H1 (cell line): Measurements from ENCODE around the gene ANO6. TPM values are rescaled to one million over a fixed set of nuclear protein-coding genes. Genes with fewer than 3 reads are reported as not detected.

Experiments
- CTCF ChIA-PET: fragments of 300-600 bp; sonication (Branson Sonifier 250); formaldehyde crosslinking; loops from one replicate; lab custom pipeline; 2021; ENCODE audit not compliant: partially characterized antibody; lab: Charles Lee
- POLR2A ChIA-PET: fragments of 300-600 bp; sonication (Branson Sonifier 250); formaldehyde crosslinking; loops from one replicate; lab custom pipeline; 2021; ENCODE audit warnings: inconsistent platforms; ENCODE audit not compliant: partially characterized antibody; lab: Charles Lee
- DNase-seq, 2 experiments: peaks; one replicate each; pipeline versions ENCODE4 v3.0.0 to v3.0.0-alpha.2; 2010 to 2022; ENCODE audit warnings: low spot score in 2 of 2, low read depth in 1 of 2, mixed read lengths in 1 of 2
- FAIRE-seq: peaks from 2 replicates; lab custom pipeline; 2011; peaks lifted over from hg19 to GRCh38; lab: Jason Lieb, UNC
- H2AFZ ChIP-seq: 2 replicates; pipeline ENCODE4 v1.8.1; 2012; ENCODE audit warnings: low read length, inconsistent platforms
- H2AK5ac ChIP-seq: 2 replicates; pipeline ENCODE4 v1.6.1; 2013; ENCODE audit warnings: low read depth, low read length
- H2BK120ac ChIP-seq: replicated peaks from 2 replicates; pipeline ENCODE3; 2013; ENCODE audit warnings: low read depth, low read length, inconsistent platforms
- H2BK12ac ChIP-seq: 2 replicates; pipeline ENCODE4 v1.6.1; 2013; ENCODE audit warnings: low read depth, low read length
- H2BK15ac ChIP-seq: 2 replicates; pipeline ENCODE4 v1.6.1; 2013; ENCODE audit warnings: low read length
- H2BK20ac ChIP-seq: 2 replicates; pipeline ENCODE4 v1.6.1; 2013; ENCODE audit warnings: low read length
- H2BK5ac ChIP-seq: 2 replicates; pipeline ENCODE4 v1.6.1; 2013; ENCODE audit warnings: low read depth, low read length
- H3K14ac ChIP-seq: 2 replicates; pipeline ENCODE4 v1.6.1; 2013; ENCODE audit warnings: inconsistent platforms; ENCODE audit not compliant: insufficient read length
- H3K18ac ChIP-seq: 2 replicates; pipeline ENCODE4 v1.6.1; 2013; ENCODE audit warnings: low read length; ENCODE audit errors: extremely low read depth
- H3K23ac ChIP-seq: 2 replicates; pipeline ENCODE4 v1.6.1; 2013; ENCODE audit warnings: inconsistent platforms; ENCODE audit not compliant: insufficient read length
- H3K23me2 ChIP-seq: 2 replicates; pipeline ENCODE4 v1.6.1; 2013; ENCODE audit warnings: low read depth, low read length
- H3K27ac ChIP-seq: 2 replicates; pipeline ENCODE4 v1.6.1; 2011; ENCODE audit warnings: low read depth, low read length, inconsistent platforms
- H3K27me3 ChIP-seq, 4 experiments: replicated peaks in 1 of 4; 1 replicate in 1 of 4; 2 replicates in 3 of 4; pipeline versions ENCODE4 v1.6.1 to v1.8.1; 2011 to 2013; ENCODE audit warnings: low read length in 3 of 4, mild to moderate bottlenecking in 3 of 4, inconsistent platforms in 2 of 4, mixed read lengths in 2 of 4, moderate library complexity in 1 of 4; ENCODE audit not compliant: control insufficient read depth in 3 of 4, insufficient read depth in 3 of 4; ENCODE audit errors: extremely low read depth in 1 of 4
- H3K36me3 ChIP-seq, 4 experiments: 2 replicates each; pipeline versions ENCODE4 v1.6.1 to v1.8.1; 2011 to 2013; ENCODE audit warnings: mild to moderate bottlenecking in 4 of 4, low read length in 3 of 4, moderate library complexity in 2 of 4, control low read depth in 1 of 4, inconsistent platforms in 1 of 4; ENCODE audit not compliant: insufficient read depth in 4 of 4, control insufficient read depth in 2 of 4
- H3K4ac ChIP-seq: replicated peaks from 2 replicates; pipeline ENCODE3; 2013; ENCODE audit warnings: low read length, low read depth, mixed read lengths, inconsistent platforms; ENCODE audit not compliant: insufficient read length
- H3K4me1 ChIP-seq, 4 experiments: replicated peaks in 1 of 4; 1 replicate in 1 of 4; 2 replicates in 3 of 4; pipeline versions ENCODE4 v1.6.1 to v1.8.1; 2011 to 2013; ENCODE audit warnings: low read length in 3 of 4, inconsistent platforms in 2 of 4, mixed read lengths in 1 of 4; ENCODE audit not compliant: insufficient read depth in 4 of 4, control insufficient read depth in 3 of 4
- H3K4me2 ChIP-seq, 2 experiments: 2 replicates each; pipeline versions ENCODE4 v1.6.1 to v1.8.1; 2011 to 2013; ENCODE audit warnings: low read depth in 2 of 2, low read length in 2 of 2, control low read depth in 1 of 2, inconsistent platforms in 1 of 2, mild to moderate bottlenecking in 1 of 2; ENCODE audit not compliant: insufficient read depth in 1 of 2
- H3K4me3 ChIP-seq, 4 experiments: fragments of 200-600, 300-600 bp in 1 of 4; sonication (generic), shearing (Covaris generic), sonication (Bioruptor Twin) in 1 of 4; 2 replicates each; pipeline versions ENCODE4 v1.5.1 to v1.8.1; 2011 to 2016; ENCODE audit warnings: low read length in 4 of 4, low read depth in 3 of 4, control low read depth in 2 of 4, inconsistent platforms in 2 of 4, mild to moderate bottlenecking in 2 of 4, mixed read lengths in 1 of 4, moderate library complexity in 1 of 4; ENCODE audit not compliant: insufficient read depth in 2 of 4; ENCODE audit errors: extremely low read depth in 1 of 4
- H3K56ac ChIP-seq: replicated peaks from 2 replicates; pipeline ENCODE3; 2013; ENCODE audit warnings: low read depth, mild to moderate bottlenecking, mixed read lengths, low read length, inconsistent platforms; ENCODE audit not compliant: insufficient read length
- H3K79me1 ChIP-seq: 2 replicates; pipeline ENCODE4 v1.6.1; 2013; ENCODE audit warnings: low read depth, low read length, control low read depth
- H3K79me2 ChIP-seq, 2 experiments: 2 replicates each; pipeline versions ENCODE4 v1.6.1 to v1.8.1; 2012 to 2013; ENCODE audit warnings: low read length in 2 of 2, mild to moderate bottlenecking in 2 of 2, inconsistent platforms in 1 of 2; ENCODE audit not compliant: insufficient read depth in 2 of 2, control insufficient read depth in 1 of 2
- H3K9ac ChIP-seq, 4 experiments: replicated peaks in 1 of 4; 1 replicate in 1 of 4; 2 replicates in 3 of 4; pipeline versions ENCODE4 v1.6.1 to v1.8.1; 2011 to 2013; ENCODE audit warnings: low read depth in 3 of 4, low read length in 3 of 4, control low read depth in 2 of 4, mild to moderate bottlenecking in 2 of 4, moderate library complexity in 2 of 4, inconsistent platforms in 1 of 4; ENCODE audit errors: extremely low read depth in 1 of 4
- H3K9me3 ChIP-seq, 2 experiments: 2 replicates each; pipeline versions ENCODE4 v1.6.1 to v1.8.1; 2012 to 2013; ENCODE audit warnings: mild to moderate bottlenecking in 2 of 2, moderate library complexity in 2 of 2, control low read depth in 1 of 2, inconsistent platforms in 1 of 2, low read depth in 1 of 2, low read length in 1 of 2, mixed read lengths in 1 of 2; ENCODE audit not compliant: insufficient read depth in 2 of 2
- H4K20me1 ChIP-seq, 2 experiments: replicated peaks in 1 of 2; 2 replicates each; pipeline versions ENCODE3 to v1.8.1; 2011 to 2013; ENCODE audit warnings: inconsistent platforms in 2 of 2, low read length in 2 of 2, mild to moderate bottlenecking in 1 of 2; ENCODE audit not compliant: insufficient read depth in 2 of 2, control insufficient read depth in 1 of 2
- H4K5ac ChIP-seq: 2 replicates; pipeline ENCODE4 v1.6.1; 2013; ENCODE audit warnings: low read length, low read depth, mixed read lengths, inconsistent platforms; ENCODE audit not compliant: insufficient read length
- H4K8ac ChIP-seq: 2 replicates; pipeline ENCODE4 v1.8.0; 2013; ENCODE audit warnings: mild to moderate bottlenecking, moderate library complexity, low read length, inconsistent platforms; ENCODE audit not compliant: insufficient read depth; ENCODE audit errors: extremely low read depth
- H4K91ac ChIP-seq: replicated peaks from 2 replicates; pipeline ENCODE3; 2013; ENCODE audit warnings: low read length, mixed read lengths, inconsistent platforms; ENCODE audit not compliant: insufficient read length
- BACH1 ChIP-seq: IDR thresholded peaks from 2 replicates; pipeline ENCODE4 v1.6.1; 2012; ENCODE audit warnings: low read length, improper control_type of control experiment
- BRCA1 ChIP-seq: IDR thresholded peaks from 2 replicates; pipeline ENCODE4 v1.6.1; 2012; ENCODE audit warnings: low read depth, low read length, improper control_type of control experiment
- CREB1 ChIP-seq: IDR thresholded peaks from 2 replicates; pipeline ENCODE4 v1.6.1; 2012; ENCODE audit warnings: inconsistent platforms
- CTBP2 ChIP-seq: IDR thresholded peaks from 2 replicates; pipeline ENCODE4 v1.7.0; 2011; ENCODE audit warnings: borderline replicate concordance, mild to moderate bottlenecking, moderate library complexity, mixed read lengths, low read length; ENCODE audit not compliant: insufficient read depth, insufficient read length
- E2F6 ChIP-seq: IDR thresholded peaks from 2 replicates; pipeline ENCODE4 v1.6.1; 2012; ENCODE audit warnings: inconsistent platforms
- FOSL1 ChIP-seq: IDR thresholded peaks from 2 replicates; pipeline ENCODE4 v1.6.1; 2011; ENCODE audit warnings: mild to moderate bottlenecking, low read depth, low read length, moderate library complexity; ENCODE audit not compliant: insufficient read depth
- HDAC6 ChIP-seq: IDR thresholded peaks from one replicate; pipeline ENCODE4 v1.7.1; 2012; ENCODE audit warnings: low read depth, mild to moderate bottlenecking, inconsistent platforms, low read length, moderate library complexity
- JUN ChIP-seq: IDR thresholded peaks from 2 replicates; pipeline ENCODE4 v1.6.1; 2011; ENCODE audit warnings: low read depth, mild to moderate bottlenecking, improper control_type of control experiment, low read length
- KDM1A ChIP-seq: fragments of 200-600, 300-600 bp; sonication (generic); IDR thresholded peaks from 2 replicates; pipeline ENCODE4 v1.7.1; 2016; ENCODE audit warnings: mild to moderate bottlenecking, low read length, borderline replicate concordance
- NANOG ChIP-seq: IDR thresholded peaks from 2 replicates; pipeline ENCODE4 v1.6.1; 2011; ENCODE audit warnings: low read length, low read depth, mild to moderate bottlenecking, inconsistent platforms; ENCODE audit not compliant: insufficient read depth, poor library complexity, severe bottlenecking
- NRF1 ChIP-seq: IDR thresholded peaks from 2 replicates; pipeline ENCODE4 v1.6.1; 2011; ENCODE audit warnings: mild to moderate bottlenecking, low read depth, low read length, improper control_type of control experiment
- POLR2AphosphoS5 ChIP-seq: IDR thresholded peaks from 2 replicates; pipeline ENCODE4 v1.6.1; 2011; ENCODE audit warnings: low read depth, low read length
- TAF7 ChIP-seq: optimal IDR thresholded peaks from 2 replicates; pipeline ENCODE3; 2011; ENCODE audit warnings: low read depth, mild to moderate bottlenecking, inconsistent platforms, low read length, moderate library complexity, borderline replicate concordance
- TBP ChIP-seq: IDR thresholded peaks from 2 replicates; pipeline ENCODE4 v1.6.1; 2011; ENCODE audit warnings: low read depth, low read length, improper control_type of control experiment
- TCF12 ChIP-seq: IDR thresholded peaks from 2 replicates; pipeline ENCODE4 v1.6.1; 2011; ENCODE audit warnings: low read depth, mild to moderate bottlenecking, low read length
- WGBS, 2 experiments: shearing (Covaris generic) in 1 of 2; methylation state at CpG; one replicate each; pipeline versions ENCODE4 v1.1.6 to v1.1.7; 2013 to 2015; ENCODE audit warnings: low lambda C conversion rate in 2 of 2, mixed read lengths in 2 of 2, inconsistent platforms in 1 of 2, low coverage in 1 of 2, missing lambda C conversion rate in 1 of 2; ENCODE audit not compliant: insufficient replicate concordance in 2 of 2, insufficient coverage in 1 of 2, insufficient read length in 1 of 2; ENCODE audit errors: extremely low coverage in 1 of 2, missing lambda C conversion rate in 1 of 2; 5-methylcytosine and 5-hydroxymethylcytosine counted together
- polyA plus RNA-seq, 7 experiments: library from polyadenylated mRNA; depleted of rRNA in 3 of 7; stranded (reverse) in 5 of 7; unstranded in 2 of 7; fragments of >200 nt in 5 of 7; fragments of 200-250 nt in 2 of 7; gene quantifications; 1 replicate in 5 of 7; 2 replicates in 1 of 7; 4 replicates in 1 of 7; pipeline versions ENCODE4 v1.2.1 to v1.2.3, GENCODE V29; 2011 to 2013; ENCODE audit warnings: missing spikeins in 2 of 7, mixed read lengths in 2 of 7
- total RNA-seq: library from RNA; stranded (reverse); fragmentation: NEBNext Ultra II Directional; extraction: Animal tissue kit (Norgen Biotek cat#: 25700); gene quantifications from 2 replicates; pipeline ENCODE4 v1.2.1, GENCODE V29; 2021

ANO6 gene
- total and polyA plus RNA-seq, 2 of the 8 experiments (the other 6 are each of a cell fraction or from before 2014, with no cell fraction given): 15.1 to 39.7 TPM

- H3K23me2 ChIP-seq: no peaks in the 10 kb centered on the region
- no peak for FAIRE-seq
- H4K20me1 ChIP-seq: no peaks in the 10 kb centered on the region
- H3K4ac ChIP-seq: no peak overlapping the region
- no peak overlapping the region for H2BK120ac ChIP-seq
- H4K5ac ChIP-seq: no peak overlapping the region
- H2BK5ac ChIP-seq: no peak overlapping the region
- no peak overlapping the region for H2BK15ac ChIP-seq
- H3K36me3 ChIP-seq: no peaks in the 10 kb centered on the region; a peak in 1 of 8 replicates
- no peak overlapping the region for H2AFZ ChIP-seq
- no peak overlapping the region for H3K27ac ChIP-seq
- H3K23ac ChIP-seq: no peak overlapping the region
- no peaks in the 10 kb centered on the region for H3K9me3 ChIP-seq
- no peak overlapping the region for H3K9ac ChIP-seq
- no peak overlapping the region for H3K18ac ChIP-seq
- H3K4me1 ChIP-seq: no peaks in the 10 kb centered on the region
- H3K4me3 ChIP-seq: no peak overlapping the region
- DNase-seq: no peak
- H2AK5ac ChIP-seq: no peak overlapping the region
- no peak overlapping the region for H3K14ac ChIP-seq
- ChIA-PET CTCF (interaction anchor here (1.7 kb wide), 1 partner anchor 93 kb away, joined by 5 read pairs; no protein-coding TSS in a partner anchor), POLR2A (no interaction called here)
- H3K27me3 ChIP-seq: no peaks in the 10 kb centered on the region
- no peak overlapping the region for H2BK20ac ChIP-seq
- WGBS, 2 experiments: 73% methylated on average over 5 of the region's 5 CpGs; no CpG with 5 or more reads in 1 of the 2 experiments
- no peak overlapping the region for H3K56ac ChIP-seq
- no peaks in the 10 kb centered on the region for H3K79me2 ChIP-seq
- H4K8ac ChIP-seq: no peak overlapping the region
- H3K4me2 ChIP-seq: no peak overlapping the region
- no peak overlapping the region for H2BK12ac ChIP-seq
- H4K91ac ChIP-seq: no peak overlapping the region
- H3K79me1 ChIP-seq: no peaks in the 10 kb centered on the region
- TF ChIP-seq BRCA1: no peak
- TF ChIP-seq JUN: no peak
- TF ChIP-seq TAF7: no peak
- no peak for TF ChIP-seq HDAC6
- no peak for TF ChIP-seq POLR2AphosphoS5
- TF ChIP-seq NANOG: no peak
- TF ChIP-seq E2F6: no peak
- no peak for TF ChIP-seq CTBP2
- no peak for TF ChIP-seq CREB1
- no peak for TF ChIP-seq FOSL1
- TF ChIP-seq BACH1: no peak
- TF ChIP-seq TCF12: no peak
- no peak for TF ChIP-seq KDM1A
- TF ChIP-seq TBP: no peak
- no peak for TF ChIP-seq NRF1
Observed at GRCh38 chr12:45481746-45482145, 265.9 kb downstream of the ANO6 start.
